NCI-H1417 treated with DMSO at 0.1 percent for 48 hours (cell line): ENCODE results near the gene ELP2.
"Not testable (repeated sequence)": the region's sequence is repeated elsewhere in the genome, so short reads cannot be mapped to it uniquely, and the experiment has no call there.

Source experiments
- DNase-seq: peaks from one replicate; lab custom pipeline; 2025; lab: John Stamatoyannopoulos, UW

The ELP2 gene

GRCh38 chr18:36191286-36191685 is 61.6 kb downstream of the ELP2 start:
- DNase-seq, result no peak

- DNase-seq, result no peak
Measured at GRCh38 chr18:36191711-36192110, 62.0 kb downstream of the ELP2 start.

GRCh38 chr18:36194600-36195315 is 65.1 kb downstream of the ELP2 start:
- no peak for DNase-seq

GRCh38 chr18:36195427-36196122 is 65.9 kb downstream of the ELP2 start:
- DNase-seq, result no peak

- no peak for DNase-seq
Measured at GRCh38 chr18:36196238-36196995, 66.7 kb downstream of the ELP2 start.

GRCh38 chr18:36197511-36198166 is 67.9 kb downstream of the ELP2 start:
- DNase-seq, result no peak

GRCh38 chr18:36199691-36200295 is 70.1 kb downstream of the ELP2 start:
- DNase-seq, result no peak

GRCh38 chr18:36200354-36200771 is 70.7 kb downstream of the ELP2 start:
- DNase-seq, result no peak

- DNase-seq, result no peak
Measured at GRCh38 chr18:36201765-36202164, 72.1 kb downstream of the ELP2 start.

- DNase-seq, result no peak
Measured at GRCh38 chr18:36203360-36203895, 73.7 kb downstream of the ELP2 start.

- no peak for DNase-seq
Measured at GRCh38 chr18:36205166-36205565, 75.5 kb downstream of the ELP2 start.

- DNase-seq, result no peak
Measured at GRCh38 chr18:36207303-36207702, 77.6 kb downstream of the ELP2 start.

GRCh38 chr18:36207969-36208368 is 78.3 kb downstream of the ELP2 start:
- not testable (repeated sequence) for DNase-seq

GRCh38 chr18:36211612-36212065 is 81.9 kb downstream of the ELP2 start:
- no peak for DNase-seq

GRCh38 chr18:36212301-36213171 is 82.8 kb downstream of the ELP2 start:
- no peak for DNase-seq

- no peak for DNase-seq
Measured at GRCh38 chr18:36214811-36215210, 85.1 kb downstream of the ELP2 start.

GRCh38 chr18:36215577-36215976 is 85.9 kb downstream of the ELP2 start:
- no peak for DNase-seq

- DNase-seq, result no peak
Measured at GRCh38 chr18:36217348-36217747, 87.6 kb downstream of the ELP2 start.

GRCh38 chr18:36229188-36229587 is 99.5 kb downstream of the ELP2 start:
- DNase-seq, result no peak
